Activated naive CD8-positive, alpha-beta T cell treated with anti-CD3 and anti-CD28 coated beads, Interleukin-2, amount 50 U/mL, for 16 hours (primary cell): ENCODE measurements around the gene TXNRD1.
"Not testable (repeated sequence)": the region's sequence is repeated elsewhere in the genome, so short reads cannot be mapped to it uniquely, and the experiment has no call there.

Source experiments
- DNase-seq: peaks from one replicate; pipeline ENCODE4 v3.0.0-alpha.2; 2020; ENCODE audit warnings: low read depth, low spot score

The TXNRD1 gene

DNA sequence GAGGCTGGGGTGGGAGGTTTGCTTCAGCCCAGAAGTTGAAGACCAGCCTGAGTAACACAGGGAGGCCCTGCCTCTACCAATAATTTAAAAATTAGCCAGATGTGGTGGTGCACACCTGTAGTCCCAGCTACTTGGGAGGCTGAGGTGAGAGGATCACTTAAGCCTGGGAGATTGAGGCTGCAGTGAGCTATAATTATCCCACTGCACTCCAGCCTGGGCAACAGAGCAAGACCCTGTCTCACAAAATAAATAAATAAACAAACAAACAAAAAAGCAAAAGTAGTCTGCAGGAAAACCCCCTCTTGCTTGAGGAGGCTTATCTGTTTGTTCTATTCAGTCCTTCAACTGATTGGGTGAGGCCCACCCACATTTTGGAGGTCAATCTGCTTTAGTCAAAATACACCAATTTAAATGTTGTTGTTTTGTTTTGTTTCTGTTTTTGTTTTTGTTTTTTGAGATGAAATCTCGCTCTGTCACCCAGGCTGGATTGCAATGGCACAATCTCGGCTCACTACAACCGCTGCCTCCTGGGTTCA lies 24.9 kb upstream of the TXNRD1 start:
- DNase-seq, result no peak

DNA sequence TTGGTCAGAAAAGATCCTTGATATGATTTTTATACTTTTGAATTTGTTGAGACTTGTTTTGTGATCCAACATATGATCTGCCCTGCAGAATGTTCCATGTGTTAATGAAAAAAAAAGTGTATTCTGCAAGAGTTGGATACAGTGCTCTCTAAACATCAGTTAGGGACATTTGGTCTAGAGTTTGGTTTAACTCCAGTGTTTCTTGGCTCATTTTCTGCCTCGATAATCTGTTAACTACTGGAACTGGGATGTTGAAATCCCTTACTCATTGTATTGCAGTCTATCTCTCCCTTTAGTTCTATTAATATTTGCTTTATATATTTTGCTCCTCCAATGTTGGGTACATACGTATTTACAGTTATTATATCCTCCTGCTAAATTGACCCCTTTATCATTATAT lies 18.3 kb upstream of the TXNRD1 start:
- DNase-seq, result no peak

DNA sequence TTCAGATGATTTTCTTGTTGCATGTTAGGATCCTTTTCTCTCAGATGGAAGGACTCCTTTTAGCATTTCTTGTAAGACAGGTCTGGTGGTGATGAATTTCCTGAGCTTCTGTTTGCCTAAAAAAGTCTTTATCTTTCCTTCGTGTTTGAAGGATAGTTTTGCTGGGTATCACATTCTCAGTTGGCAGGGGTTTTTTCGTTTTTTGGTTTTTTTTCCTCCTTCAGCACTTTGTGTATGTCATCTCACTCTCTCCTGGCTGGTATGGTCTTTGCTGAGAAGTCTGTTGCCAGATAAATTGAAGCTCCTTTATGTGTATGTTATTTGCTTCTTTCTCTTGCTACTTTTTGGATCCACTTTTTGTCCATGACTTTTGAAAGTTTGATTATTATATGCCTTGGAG lies 15.6 kb upstream of the TXNRD1 start:
- no peak for DNase-seq

DNA sequence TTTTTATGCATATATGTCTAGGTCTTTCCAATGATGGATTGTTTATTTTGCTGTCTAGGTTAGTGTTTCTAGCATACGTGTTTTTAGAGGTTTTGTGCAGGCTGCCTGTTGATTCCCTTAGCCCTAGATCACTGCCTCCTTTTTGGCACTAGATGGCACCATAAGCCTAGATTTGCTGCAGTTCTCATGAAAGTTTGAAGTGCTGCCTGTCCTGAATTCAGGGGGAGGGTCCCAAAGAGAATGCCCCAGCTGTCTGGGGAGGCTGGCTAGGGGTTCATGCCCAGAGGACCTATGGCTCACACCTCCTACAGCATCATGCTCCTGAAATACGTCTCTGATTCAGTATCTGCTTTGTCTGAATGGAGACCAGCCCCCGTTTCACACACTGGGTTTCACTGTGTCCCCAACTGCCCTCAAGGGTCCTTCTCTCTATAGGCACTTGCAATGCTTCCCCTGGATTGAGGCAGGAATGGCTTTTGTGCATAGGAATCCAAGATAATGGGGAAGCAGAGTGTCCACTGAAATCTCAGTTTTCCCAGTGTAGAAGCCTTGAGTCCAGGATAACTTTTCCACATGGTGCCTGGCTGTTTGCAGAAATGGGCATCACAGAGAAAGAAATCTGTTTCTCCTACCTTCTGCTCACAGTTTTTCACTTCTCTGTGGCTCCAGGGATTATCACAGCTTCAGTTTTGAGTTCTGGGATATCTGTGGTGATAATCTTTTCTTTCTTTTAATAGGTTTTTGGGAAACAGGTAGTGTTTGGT lies 14.2 kb upstream of the TXNRD1 start:
- DNase-seq, result no peak

DNA sequence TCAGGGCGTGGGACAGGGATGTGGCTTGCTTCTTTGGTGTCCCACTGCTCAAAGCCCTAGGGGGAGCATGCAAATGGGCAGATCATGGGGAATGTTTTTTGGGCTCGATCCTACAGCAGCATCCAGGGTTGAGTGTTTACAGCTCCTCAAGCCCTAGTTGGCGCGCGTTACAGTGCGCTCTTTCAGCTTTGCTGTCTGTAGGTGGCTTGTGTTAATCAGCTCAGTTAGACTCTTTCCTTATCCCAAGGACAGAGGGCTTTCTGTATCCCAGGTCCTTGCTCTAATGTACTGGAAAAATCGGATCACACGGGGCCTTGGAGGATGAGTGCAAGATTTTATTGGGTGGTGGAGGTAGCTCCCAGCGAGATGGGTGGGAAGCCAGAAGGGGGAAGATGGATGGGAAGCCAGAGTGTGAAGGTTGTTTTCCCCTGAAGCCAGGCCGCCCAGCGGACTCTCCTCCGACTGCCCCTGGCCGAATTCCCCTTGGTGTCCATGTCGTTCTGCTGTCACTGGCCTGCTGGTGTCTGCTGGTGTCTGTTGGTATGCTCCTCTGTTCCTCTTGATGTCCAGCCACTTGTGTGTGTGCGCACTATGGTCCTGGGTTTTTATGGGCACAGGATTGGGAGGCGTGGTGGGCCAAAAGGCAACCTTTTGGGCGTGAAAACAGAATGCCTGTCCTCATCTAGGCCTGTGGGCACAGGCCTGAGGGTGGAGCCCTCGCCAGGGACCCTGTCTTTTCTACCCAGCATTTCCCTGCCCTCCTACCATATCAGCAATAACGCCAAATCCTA lies 10.7 kb upstream of the TXNRD1 start:
- DNase-seq, result no peak

- DNase-seq, result no peak
These were observed 8.0 kb upstream of the TXNRD1 start for GRCh38 chr12:104207416-104208205.

GRCh38 chr12:104212516-104212915 lies 3.1 kb upstream of the TXNRD1 start:
- no peak for DNase-seq

DNA sequence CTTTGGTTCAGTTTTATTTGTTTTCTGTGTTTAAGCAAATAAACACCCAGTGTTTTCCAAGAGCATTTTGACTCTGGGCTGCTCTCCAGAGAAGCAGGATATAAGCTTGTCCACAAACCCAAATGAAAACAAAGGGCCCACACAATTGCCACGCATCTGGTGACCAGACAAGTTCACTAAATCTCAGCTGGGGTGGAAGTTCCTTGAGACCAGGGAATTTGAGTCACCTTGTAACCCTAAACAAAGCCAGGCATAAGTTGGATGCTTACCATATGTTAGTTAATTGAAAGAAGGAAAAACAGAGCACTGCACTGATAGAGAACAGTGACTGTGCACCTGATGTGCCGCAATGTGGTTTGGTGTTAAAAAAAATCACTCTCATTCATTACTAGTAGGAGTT lies 1.6 kb upstream of the TXNRD1 start:
- DNase-seq, result no peak

GRCh38 chr12:104216521-104216924 lies 944 bp downstream of the TXNRD1 start:
- DNase-seq, result no peak

GRCh38 chr12:104218506-104218905 lies 2.9 kb downstream of the TXNRD1 start:
- DNase-seq, result not testable (repeated sequence)

DNA sequence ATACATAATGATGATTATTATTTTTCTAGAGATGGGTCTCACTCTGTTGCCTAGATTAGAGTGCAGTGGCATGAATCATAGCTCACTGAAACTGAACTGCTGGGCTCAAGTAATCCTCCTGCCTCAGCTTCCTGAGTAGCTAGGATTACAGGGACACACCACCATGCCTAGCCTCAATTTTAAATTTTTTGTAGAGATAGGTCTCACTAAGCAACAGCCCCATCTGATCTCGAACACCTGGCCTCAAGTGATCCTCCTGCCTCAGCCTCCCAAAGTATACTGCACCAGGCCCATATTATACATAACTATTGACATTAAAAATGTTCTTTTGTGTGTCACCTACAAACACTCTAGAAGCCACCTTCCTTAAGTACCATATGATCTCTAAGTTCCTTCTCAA lies 3.4 kb downstream of the TXNRD1 start:
- no peak for DNase-seq

GRCh38 chr12:104219361-104219892 lies 3.8 kb downstream of the TXNRD1 start:
- no peak for DNase-seq

- DNase-seq, result peak; percentile 13
These were observed 4.4 kb downstream of the TXNRD1 start for GRCh38 chr12:104219908-104220404.

DNA sequence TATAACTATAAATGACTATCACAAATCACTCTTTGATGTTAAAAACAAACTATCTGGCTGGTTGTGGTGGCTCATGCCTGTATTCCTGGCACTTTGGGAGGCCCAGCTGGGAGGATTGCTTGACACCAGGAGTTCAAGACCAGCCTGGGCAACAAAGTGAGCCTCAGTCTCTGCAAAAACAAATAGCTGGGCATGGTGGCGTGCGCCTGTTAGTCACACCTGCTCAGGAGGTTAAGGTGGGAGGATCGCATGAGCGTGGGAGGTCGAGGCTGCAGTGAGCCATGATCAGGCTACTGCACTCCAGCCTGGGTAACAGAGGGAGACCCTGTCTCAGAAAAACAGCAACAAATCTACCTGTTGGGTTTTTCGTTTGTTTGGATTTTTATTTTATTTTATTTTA lies 5.4 kb downstream of the TXNRD1 start:
- no peak for DNase-seq

DNA sequence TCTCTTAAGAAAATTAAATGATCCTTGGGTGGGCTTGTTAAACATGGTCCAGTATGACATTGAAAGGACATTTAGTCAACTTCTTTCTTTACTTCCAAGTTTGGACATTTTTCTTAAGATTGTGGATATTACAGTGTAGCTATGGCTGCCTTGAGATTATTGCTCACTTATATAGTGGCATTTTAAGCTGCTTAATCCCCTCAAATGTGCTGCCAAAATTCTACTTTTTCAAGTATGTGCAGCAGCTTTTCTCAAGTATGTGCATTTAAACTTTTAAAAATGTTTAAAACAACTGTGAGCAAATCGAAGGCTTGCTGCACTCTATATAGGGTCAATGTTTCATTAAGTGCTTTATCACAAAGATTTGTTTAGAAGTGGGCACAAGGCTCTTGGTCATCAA lies 7.4 kb downstream of the TXNRD1 start:
- DNase-seq, result no peak

GRCh38 chr12:104223712-104224111 lies 8.1 kb downstream of the TXNRD1 start:
- no peak for DNase-seq

- no peak for DNase-seq
These were observed 11.1 kb downstream of the TXNRD1 start for GRCh38 chr12:104226672-104227071.

DNA sequence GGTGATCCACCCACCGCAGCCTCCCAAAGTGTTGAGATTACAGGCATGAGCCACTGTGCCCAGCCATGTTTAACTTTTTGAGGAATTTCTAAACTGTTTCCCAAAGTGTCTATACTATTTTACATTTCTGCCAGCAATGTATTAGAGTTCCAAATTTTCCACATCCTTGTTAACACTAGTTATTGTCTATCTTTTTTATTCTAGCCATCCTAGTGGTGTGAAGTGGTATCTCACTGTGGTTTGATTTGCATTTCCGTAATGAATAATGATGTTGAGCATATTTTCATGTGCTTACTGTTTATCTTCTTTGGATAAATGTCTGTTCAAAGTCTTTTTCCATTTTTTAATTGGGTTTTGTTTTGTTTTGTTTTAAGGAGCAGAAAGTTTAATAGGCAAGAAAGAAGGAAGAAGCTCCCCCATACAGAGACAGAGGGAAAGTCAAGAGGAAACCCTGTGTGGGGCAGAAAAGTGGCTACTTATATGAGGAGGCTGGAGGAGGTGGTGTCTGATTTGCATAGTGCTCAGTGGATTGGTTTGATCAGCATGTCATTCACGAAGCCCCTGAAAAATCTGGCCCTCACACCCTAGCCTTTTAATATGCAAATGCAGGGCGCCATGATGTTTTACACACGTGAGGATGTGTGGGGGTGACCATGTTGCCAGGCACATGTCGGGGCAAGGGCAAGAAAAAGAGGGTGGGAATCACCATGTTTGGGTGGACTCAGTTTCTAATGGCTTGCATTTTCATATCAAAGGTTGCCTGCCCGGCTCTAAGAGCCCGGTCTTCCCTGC lies 14.9 kb downstream of the TXNRD1 start:
- DNase-seq, result no peak

- no peak for DNase-seq
These were observed 17.2 kb downstream of the TXNRD1 start for GRCh38 chr12:104232609-104233280.

- no peak for DNase-seq
These were observed 19.4 kb downstream of the TXNRD1 start for GRCh38 chr12:104234926-104235499.
